GM18502 (cell line): ENCODE results near the gene PGBD5.

Experiments
- ATAC-seq: cut with Tn5 transposase; IDR thresholded peaks from one replicate; pipeline ENCODE4 v1.9.1; 2021; ENCODE audit warnings: mild to moderate bottlenecking; ENCODE audit not compliant: unreplicated experiment, poor library complexity

The PGBD5 gene

DNA sequence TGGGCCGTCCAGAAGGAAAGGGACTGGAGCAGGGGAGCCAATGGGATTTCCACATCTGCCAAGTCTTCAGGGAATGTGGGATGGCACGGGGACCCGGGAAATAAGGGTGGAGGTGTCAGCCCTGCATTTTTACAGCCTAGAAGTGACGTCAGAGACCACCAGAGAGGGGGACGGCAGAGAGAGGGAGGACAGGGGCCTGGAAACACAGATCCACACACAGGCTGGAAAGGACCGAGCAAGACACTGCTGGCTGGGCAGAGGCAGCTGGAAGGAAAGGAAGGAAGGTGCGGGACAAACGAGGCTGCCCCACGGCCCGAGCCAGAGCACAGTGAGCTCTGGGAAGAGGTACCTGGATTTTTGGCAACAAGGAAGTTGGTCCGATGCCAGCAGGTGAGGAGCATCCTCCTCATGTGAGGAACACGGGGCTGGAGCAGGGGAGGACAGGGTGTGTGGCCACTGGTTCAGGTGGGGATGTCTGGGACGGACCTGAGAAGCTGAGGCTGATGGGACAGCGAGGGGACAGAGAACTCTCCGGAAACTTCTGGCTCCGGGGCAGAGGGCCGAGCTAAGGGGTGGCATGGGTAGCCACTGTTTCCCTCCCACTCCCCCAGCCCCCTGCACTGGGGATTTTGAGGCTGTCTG, 138.3 kb downstream of the PGBD5 start:
- ATAC-seq = no peak

DNA sequence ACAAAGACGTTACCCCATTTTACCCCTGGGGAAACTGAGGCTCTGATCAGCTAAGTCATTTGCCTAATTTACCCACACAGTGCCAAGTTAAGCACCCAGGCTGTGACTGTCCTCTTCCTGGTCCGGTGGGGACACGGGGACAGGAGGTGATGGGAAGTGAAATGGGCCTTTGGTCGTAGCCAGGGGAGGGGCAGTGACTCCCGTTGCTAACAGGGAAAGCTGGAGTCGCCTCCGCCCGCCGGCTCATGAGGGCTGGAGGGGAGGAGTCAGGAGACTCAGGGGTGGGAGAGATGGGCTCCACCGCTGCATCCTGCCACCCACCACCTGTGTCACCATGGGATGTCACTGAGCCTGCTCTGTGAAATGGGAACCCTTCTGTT, 139.3 kb downstream of the PGBD5 start:
- no peak for ATAC-seq

DNA sequence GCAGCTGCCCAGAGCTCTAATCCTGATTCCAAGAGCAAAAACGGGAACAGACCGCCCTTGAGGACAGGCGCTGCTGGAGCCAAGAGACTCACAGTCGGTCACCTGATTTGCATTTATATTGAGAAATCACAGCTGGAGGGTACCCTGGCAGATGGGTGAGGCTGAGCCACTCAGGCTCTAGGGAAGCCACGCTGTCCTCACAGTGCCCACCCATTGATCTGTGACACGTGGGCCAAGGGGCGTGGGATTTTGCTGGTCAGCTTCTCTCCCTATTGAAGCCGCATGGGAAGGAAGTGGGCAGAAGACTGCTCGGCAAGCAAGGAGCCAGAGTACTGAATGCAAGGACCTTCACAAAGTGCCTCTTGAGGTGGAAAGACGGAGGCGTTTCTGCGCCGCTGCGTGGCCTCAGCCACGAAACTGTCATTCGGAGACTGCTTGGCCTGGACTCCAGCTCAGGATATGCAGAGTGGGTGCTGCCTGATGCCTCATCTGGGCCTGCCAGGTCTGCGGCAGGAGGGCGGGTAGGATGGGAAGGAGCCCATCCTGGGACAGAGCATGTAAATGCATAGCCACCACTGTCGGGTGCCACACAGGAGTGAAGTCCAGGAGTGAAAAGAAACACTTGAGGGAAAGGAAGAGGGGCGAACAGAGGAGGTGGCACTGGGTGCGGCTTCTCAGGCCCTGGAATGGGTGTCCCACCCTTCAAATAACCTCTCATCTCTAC, 139.8 kb downstream of the PGBD5 start:
- ATAC-seq = no peak

DNA sequence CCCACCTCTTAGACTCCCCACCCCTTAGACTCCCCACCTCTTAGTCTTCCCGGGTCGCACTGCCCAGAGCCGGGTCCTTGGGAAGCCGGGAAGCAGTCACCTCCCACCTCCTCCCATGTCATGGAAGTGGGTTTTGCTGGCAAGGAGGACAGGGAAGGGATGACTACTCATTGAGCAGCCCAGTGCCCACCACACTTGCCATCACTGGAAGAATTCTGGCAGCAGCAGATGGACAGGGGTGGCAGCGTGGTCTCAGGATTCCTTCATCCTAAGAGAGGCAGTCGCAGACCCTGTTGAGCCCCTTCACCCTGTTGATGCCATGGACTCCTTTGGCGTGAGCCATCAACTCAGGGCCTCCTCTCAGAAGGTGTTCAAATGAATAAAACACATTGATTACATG, 140.8 kb downstream of the PGBD5 start:
- ATAC-seq = no peak

DNA sequence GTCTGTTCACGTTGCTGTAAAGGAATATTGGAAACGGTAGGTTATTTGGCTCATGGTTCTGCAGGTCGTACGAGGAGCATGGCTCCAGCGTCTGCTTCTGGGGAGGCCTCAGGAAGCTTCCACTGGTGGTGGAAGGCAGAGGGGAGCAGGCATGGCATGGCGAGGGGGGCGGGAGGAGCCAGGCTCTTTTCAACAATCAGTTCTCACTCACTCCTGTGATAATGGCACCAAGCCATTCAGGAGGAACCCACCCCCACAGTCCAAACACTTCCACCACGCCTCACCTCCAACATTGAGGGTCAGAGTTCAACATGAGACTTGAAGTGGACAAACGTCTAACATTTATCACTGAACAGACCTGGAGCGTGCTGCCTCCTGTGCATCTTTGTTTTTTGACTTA, 141.2 kb downstream of the PGBD5 start:
- ATAC-seq = no peak

DNA sequence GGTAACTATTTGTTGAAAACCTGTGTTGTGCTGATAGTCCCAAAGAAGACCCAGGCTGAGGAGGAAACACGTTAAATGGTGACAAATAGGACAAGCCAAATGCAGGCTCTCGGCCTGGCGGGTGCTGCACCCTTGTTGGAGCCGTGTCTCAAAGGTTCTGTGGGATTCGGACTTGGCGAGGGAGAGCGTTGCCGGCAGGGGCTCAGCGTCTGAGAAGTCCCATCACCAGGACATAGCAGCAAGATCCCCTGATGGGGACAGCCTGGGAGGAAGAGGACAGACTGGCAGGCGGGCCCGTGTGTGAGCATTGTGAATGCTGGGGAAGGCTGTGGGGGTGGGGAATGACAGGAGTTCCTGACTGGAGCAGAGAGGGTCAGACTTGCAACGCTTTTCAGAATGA, 142.5 kb downstream of the PGBD5 start:
- ATAC-seq = no peak

DNA sequence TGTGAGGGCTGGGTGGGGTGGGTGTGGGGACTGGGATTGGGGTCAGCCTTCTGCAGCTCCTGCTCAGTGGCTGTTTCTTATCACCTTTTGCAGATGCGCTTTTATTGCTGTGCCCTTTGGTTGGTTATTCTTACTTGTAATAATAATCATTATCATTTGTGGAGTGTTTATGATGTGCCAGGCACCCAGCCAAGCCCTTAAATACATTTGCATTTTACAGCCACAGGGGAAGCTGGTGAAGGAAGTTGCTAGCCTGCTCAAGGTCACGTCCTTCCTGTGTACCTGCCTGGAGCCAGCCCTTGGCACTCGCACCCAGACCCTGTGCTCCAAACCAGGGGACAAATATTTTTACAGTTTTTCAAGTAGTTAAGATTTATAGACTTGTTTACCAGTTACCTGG, 144.0 kb downstream of the PGBD5 start:
- ATAC-seq = peak; percentile 57

DNA sequence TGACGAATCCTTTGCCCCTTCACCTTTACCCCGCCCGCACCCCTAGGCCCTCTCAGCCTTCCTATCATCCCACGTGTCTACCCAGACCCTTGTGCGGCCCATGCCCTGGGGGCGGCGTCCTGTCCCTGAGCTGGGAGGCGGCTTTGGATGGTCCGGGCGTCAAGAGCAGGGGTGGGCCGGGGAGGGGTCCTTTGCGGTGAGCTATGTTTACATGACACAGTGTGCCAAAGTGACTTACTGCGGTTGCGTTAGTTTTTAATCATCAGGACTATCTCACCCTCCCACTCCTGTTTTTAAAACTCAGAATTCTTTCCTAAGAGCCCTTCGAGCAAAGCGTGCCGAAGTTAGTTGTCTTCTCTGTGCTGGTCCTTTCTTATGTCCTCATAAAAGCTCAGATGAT, 144.6 kb downstream of the PGBD5 start:
- ATAC-seq = no peak

DNA sequence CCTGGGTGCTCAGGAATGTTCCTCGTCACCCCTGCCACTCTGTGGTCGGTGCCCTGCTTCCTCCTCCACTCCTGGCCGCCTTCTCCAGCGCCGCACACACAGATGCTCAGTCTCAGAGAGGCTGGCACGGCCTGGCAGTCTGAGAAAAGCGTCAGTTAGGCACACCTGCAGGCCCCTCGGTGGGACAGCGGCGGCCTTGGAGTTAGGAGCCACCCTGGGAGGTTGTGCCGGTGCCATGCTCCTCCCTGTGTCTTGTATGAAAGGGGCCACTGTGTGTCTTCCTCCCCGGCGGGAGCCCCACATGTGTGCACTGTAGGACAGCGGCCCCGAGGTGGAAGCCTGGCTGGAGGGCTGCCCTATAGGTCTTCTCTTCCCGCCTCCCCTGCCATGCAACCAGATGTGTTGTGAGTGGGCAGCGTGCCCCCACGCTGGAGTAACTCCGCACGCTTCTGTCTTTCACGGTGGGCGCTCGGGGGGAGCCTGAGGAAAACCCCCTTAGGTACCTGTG, 145.2 kb downstream of the PGBD5 start:
- no peak for ATAC-seq

DNA sequence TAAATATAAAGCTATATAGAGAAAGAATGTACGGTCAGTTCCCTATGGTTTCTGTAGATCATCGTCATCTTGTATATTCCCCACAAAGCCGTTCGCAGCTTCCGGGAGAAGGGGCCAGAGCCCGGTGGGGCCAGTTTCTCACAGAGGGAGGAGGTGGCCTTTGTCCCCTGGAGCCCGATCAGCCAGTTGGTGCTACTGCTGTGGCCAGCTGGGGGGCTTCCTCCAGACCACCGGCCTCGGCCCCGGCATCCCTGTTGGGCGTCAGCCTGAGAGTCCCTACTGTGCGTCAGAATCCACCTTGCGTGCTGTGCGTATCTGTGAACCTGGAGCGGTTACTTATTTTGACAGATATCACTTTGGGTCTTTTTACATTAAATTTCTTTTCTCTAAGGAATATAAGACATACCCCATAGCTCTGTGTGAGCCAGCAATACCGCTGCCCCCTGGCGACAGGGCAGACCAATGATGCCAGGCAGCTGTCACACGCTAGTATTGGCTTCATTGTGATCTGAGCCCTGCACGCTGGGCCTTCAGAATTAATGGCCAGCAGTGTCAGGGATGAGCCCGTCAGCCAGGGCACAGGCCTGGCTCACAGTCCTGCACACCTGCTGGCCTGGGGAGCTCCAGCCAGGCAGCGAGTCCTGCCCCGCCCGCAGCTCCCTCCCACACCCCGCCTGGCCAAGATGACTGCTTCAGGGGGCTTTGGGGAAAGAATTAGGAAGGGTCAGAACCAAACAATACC, 145.9 kb downstream of the PGBD5 start:
- no peak for ATAC-seq

DNA sequence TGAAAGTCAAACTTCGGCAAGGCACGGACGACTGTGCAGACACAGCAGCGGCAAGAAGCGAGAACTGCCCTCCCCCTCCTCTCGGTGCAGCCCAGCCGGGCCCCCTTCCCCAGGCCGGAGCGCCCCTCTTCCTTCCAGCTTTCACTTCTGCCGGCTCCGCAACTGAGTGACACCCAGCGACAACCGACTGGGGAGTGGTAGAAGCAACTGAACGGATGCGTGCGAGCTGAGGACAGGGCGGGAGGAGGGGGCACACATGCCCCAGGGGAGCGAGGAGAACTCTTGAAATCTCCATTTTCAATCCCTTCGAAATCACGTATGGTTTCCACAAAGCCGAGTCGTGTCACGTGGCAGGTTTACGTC, 146.6 kb downstream of the PGBD5 start:
- no peak for ATAC-seq

DNA sequence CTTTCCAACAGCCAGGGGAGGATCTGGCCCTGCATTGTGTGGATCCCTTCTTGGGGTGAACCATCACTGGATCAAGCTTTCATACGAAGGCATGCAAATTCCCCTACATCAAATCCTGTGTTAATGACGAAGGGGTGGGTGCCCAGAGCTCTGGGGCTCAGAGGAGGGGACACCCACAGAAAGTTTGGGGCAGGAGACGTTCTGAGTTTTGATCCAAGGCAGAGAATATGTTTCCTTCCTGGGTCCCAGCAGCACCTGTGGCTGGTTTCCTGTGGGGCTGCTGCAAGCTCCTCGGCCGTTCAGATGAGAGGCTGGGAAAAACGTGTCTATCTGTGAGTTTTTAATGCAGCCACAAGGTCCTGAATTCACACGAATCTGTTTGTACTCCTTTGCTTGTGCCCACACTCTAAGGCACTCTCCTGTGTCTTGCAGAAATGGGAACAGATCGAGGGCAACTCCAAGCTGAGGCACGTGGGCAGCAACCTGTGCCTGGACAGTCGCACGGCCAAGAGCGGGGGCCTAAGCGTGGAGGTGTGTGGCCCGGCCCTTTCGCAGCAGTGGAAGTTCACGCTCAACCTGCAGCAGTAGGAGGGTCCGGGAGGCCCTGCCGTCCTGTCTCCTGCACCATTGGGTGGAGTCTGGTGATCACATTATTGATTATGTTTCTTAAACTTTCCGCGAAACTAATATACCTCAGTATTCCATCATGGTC, 147.1 kb downstream of the PGBD5 start:
- ATAC-seq = no peak

DNA sequence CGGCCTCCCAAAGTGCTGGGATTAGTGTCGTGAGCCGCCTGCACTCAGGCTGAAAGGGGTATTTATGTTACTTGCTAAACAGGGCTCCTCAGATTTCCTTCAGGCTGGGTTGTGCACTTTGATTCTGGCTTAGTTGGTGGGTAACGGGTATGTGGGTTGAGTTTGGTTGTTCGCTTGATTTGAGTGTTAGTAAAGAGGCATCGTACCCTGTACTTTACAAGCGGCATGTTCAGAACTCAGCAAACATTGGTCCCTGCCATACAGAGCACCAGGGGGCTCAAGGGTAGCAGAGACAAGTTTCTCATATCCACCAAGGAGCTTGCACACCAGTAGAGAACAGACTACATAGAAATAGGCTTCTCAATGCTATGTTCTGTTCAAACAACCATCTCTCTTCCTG, 147.8 kb downstream of the PGBD5 start:
- ATAC-seq = no peak

DNA sequence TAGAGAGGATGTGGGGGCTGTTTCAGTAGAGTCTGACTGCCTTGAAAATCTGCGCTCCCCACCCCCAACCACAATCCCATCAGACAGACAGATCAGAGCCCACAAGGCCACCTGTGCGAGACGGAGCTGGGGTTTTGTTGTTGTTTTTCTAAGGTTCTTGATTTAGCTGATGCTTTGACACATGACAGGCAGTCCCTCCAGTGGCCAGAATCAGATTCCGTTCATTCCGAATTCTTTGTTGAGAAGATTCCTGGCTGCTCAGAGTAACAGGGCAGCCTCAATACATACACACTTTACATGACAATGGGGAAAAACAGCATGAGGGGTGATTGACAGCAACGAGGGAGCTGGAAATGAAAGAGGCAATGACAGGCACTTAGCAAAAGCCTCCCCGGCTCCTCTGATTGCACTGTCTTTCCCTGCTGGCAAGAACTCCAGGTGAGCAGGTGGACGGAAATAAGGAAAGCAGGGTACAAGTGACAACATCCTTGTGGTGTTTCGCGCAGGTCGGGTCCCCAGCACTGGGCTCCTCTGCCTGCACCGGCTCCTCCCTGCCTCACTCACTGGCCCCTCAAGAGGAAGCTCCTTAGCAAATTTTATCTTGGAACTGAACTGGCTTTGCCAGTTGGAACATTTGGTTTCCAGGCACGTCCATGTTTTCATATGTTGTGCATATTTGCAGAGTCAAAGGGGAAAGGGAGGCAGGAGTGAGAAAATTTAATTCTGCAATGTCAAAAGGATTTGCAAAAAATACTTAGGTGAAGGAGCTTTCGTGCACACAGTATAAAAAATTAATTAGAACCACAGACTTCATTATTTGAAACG, 148.7 kb downstream of the PGBD5 start:
- no peak for ATAC-seq

DNA sequence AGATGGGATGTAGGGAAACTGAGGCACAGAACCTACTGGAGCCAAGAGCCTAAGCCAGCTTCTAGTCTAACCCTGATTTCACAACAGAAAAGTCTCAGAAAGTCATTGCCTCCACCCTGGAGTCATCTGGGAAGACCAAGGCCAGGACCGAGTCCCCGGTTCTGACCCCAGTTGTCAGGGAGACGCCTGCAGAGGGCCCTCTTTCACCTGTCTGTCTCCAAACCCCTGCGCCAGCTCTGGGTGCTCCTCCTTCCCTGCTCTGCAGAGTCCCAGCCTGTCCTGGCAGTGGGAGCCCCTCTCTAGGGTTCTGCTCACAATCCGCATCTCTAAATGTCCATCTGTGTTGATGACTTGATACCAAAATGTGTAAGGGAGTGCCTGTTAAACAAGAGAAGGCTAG, 149.7 kb downstream of the PGBD5 start:
- ATAC-seq = no peak

DNA sequence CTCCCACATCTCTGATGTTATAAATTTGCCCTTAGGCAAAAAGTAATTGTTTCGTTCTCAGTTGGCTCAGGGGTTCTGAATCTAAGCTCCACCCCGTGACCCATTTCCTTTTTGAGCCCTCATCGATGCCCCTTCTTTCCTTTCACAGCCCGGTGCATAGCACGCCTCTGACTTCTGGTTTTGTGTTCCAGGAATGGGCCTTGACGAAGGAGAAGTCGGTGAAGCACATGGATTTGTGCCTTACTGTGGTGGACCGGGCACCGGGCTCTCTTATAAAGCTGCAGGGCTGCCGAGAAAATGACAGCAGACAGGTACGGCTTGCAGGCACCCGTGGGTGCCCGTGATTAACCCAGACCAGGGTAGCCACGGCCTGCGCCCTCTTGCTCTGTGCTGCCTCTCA, 151.9 kb downstream of the PGBD5 start:
- no peak for ATAC-seq

DNA sequence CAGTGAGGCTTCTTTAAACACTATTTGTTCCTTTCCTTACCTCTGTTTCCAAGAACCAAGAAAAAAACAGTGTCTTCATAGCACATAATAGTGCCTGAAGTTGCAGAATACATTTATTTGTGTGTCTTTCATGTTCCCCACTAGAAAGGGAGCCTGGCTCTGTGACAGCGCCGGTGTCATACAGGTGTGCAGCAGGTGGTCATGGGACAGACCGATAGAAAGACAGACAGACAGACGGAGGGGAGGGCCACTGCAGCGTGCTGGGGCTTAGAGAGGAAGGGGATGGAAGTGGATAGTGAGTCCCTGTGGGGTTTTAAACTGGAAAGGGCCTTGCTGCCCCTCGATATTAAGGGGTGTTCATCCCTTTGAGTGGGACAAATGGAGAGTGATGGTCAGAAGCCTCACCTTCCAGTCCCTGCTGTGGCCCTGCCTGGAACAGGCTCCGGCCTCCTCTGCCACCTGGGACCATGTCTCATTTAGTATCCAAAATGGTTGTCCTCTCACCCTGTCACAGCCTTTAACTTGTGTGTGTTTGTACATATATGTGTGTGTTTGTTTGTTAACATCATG, 152.9 kb downstream of the PGBD5 start:
- no peak for ATAC-seq

DNA sequence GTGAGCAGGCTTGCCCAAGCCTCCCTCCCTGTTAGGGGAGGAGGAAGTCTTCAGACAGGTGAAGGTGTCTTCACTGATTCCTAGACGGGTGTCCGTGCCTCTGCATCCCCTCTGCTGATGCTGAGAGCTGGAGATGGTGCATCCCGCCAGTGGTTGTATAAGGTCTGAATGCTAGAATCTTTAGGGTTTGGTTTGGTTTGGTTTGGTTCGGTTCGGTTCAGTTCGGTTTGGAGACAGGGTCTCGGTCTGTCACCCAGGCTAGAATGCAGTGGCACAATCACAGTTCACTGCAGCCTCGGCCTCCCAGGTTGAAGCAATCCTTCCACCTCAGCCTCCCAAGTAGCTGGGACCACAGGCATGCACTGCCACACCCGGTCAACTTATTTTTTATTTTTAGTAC, 153.6 kb downstream of the PGBD5 start:
- no peak for ATAC-seq

DNA sequence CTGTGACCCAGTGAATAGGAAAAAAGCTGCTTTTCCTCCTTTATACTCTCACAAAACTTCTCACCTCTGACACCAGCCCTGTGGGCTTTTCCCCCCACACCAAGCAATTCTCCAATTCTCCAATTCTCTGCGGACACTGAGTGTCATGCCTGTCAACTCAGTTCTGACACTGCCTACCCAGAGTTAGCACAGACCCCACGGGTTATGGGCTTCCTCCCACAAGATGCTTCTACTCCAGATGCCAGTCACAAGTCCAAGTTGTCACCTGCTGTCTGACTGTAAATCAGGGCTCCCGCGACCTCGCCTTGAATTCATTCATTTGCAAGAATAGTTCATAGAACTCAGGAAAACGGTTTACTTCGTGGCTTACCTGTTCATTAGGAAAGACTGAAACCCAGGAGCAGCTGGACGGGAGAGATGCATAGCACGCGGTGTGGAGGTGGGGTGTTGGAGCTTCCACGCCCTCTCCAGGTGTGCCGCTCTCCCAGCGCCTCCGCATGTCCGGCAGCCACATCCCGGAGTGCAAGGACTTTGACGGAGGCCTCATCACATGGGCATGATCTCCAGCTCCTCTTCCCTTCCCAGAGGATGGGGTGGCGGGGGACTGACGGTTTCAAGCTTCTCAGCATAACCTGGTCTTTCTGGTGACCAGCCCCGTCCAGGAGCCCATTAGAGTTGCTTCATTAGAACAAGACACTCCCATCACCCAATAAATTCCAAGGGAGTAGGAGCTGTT, 154.7 kb downstream of the PGBD5 start:
- ATAC-seq = no peak
